ENCODE data around the gene TAL1.
A peak's percentile ranks its signal among the peaks of the same experiment; 100 is the strongest.

The TAL1 gene

DNA sequence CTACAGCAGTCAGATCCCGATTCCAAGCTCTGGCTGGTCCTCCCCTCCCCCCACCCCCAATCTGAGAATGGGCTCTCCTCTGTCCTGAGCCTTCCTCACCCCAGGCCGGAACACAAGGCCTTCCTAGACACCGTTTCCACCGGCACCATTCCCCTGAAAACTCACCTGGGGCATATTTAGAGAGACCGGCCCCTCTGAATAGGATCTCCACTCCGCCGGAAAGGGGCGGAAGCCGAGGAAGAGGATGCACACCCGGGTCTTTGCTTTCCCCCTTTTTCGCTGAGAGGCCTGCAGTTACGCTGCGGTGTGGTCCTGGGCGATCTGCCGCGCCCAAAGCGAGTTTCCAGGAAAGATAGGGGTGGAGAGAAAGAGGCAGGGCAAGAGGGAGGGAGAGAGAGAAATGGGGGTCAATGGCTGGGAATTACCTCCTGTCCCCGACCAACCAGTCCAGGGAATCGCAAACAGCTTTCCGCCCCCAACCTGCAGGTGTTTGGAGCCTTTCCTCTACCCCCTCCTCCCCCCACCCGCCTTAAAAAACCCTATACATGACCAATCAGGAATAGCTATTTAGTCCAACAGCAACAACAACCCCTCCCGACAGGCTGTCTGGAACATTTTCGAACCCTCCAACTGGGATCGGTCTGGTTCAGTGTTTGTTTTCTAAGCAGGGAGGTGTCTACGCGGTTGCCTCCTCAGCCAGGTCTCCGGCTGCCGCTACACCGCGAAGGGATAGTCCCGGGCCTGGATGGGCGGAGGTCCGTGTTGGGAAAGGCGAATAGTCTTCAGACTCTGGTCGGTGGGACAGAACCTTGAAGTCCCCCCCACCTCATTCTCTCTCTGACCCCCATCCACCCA is 2.8 kb downstream of the TAL1 start:
- no peak for DNase-seq

DNA sequence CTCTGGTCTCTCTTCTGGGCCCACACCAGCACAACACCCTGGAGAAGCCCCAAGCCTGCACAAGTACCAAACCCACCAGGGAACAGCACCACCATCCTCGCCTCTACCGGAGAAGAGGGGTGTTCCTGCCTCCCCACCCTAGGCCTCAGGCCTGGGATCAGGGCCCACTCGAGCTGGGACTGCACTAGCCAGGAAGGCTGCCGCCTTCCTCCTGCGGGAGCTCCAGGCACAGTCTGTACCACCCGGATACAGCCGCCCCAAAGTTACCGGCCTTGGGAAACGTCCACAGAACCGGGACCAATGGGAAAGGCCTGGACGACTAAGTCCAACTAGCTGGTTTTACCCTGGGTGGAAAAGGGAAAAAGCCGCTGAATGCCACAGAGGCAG is 3.4 kb downstream of the TAL1 start:
- no peak for DNase-seq

GRCh38 chr1:47227341-47228232 is 4.4 kb downstream of the TAL1 start:
- DNase-seq: no peak

DNA sequence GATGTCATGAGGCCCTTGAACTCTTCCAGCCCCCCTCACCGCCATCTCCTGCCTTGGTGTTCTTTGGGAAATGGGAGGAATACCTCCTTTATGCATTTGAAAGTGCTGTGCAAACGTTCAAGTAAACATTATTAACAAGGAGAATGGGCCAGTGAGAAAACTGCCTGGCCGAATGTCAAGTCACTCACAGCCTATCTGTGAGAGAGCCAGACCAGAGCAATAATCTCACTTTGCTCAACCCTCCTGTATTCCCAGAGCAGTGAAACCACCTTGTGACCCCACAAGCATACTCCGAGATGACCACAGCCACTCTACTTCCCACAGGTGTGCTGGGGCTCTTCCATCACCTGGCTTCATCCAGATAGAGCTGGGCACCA is 5.2 kb downstream of the TAL1 start:
- DNase-seq: no peak

DNA sequence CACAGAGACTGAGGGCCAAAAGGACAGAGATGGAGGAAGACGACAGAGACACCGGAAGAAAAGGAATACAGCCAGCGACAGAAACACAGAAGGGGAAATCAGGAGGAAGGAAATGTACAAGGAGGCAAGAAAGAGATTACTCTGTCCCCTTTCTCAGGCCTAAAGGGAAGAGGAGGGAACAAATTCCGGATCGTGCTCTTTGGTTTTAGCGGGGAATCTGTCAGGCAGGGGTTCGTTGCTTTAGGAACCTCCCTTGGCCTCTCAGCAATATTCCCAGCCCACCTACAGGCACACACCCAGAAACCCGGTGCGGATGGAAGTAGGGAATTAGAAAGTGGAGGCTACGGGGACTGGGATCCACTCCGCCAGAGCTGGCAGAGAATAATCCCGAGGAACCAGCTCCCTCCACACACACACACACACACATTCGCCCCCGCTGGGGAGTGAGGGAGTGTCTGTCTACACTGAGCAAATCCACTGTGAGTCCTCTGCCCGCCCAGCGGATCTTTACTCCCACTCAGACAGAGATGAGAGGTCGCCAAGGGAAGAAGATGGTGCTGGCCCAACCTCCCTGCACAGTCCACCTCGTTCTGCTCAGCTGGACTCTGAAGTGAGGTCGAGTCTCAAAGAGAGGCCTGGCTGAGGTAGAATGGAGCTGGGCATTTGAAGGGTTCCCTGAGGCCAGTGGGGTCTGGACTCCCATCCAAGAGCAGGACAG is 5.7 kb downstream of the TAL1 start:
- no peak for DNase-seq

- no peak for DNase-seq
Observed at GRCh38 chr1:47225430-47226100, 6.5 kb downstream of the TAL1 start.

GRCh38 chr1:47224676-47225399 is 7.2 kb downstream of the TAL1 start:
- no peak for DNase-seq

- no peak for DNase-seq
Observed at GRCh38 chr1:47223921-47224675, 7.9 kb downstream of the TAL1 start.

DNA sequence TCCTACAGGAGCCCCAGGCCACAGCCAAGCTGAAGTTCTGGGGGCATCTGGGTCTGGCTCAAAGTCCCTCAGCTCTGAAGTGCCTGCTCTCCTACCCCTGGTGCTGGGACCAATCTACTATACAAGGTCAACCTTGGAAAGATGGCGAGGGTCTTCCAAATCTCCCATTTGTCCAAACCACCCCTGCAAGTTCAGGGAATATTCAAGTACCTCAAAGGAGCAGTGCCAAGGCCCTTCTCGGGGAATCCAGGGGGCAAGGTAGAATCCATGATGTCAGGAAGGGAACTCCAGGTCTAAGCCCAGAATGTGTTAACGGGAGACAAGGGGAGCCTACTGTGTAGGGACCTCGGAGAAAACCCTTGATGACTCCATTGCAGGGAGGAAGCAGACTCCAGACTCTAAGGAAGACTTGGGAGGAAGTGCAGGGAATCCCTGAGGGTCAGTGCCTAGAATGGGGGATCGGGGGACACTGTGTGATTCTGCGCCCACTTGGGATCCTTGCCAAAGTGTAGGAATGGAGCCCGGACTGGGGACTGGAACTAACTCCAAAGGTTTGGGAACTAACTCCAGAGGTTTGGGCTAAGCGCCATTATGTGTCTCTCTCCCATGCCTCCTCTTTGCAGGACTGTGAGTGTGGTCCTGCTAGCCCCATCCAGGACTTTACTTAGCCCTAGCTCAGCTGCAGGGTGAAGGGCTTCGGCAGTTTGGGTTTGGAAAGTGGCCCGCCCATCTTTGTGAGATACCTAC is 8.7 kb downstream of the TAL1 start:
- DNase-seq: no peak

- no peak for DNase-seq
Observed at GRCh38 chr1:47222476-47222875, 9.5 kb downstream of the TAL1 start.

DNA sequence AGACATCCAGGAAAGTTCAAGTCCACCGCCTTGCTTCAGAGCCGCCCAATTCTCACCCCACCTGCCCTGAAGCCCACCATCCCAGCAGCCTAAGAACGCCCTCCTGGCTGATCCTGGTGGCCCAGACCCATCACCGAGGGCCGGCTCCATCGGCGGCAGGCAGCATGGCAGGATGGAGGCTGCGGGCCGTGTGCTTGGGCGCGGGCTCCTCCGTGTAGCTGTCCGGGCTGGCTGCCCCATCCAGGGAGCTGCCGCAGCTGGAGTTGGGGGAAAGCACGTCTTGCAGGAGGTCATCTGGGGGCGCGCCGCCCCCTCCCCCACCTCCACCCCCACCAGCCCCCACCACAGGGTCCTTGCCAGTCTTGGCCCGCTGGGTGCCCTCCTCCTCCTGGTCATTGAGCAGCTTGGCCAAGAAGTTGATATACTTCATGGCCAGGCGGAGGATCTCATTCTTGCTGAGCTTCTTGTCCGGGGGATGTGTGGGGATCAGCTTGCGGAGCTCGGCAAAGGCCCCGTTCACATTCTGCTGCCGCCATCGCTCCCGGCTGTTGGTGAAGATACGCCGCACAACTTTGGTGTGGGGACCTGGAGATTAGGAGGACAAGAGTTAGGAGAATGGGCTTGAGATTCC is 12.3 kb downstream of the TAL1 start:
- no peak for DNase-seq

GRCh38 chr1:47219001-47219400 is 13.0 kb downstream of the TAL1 start:
- no peak for DNase-seq

DNA sequence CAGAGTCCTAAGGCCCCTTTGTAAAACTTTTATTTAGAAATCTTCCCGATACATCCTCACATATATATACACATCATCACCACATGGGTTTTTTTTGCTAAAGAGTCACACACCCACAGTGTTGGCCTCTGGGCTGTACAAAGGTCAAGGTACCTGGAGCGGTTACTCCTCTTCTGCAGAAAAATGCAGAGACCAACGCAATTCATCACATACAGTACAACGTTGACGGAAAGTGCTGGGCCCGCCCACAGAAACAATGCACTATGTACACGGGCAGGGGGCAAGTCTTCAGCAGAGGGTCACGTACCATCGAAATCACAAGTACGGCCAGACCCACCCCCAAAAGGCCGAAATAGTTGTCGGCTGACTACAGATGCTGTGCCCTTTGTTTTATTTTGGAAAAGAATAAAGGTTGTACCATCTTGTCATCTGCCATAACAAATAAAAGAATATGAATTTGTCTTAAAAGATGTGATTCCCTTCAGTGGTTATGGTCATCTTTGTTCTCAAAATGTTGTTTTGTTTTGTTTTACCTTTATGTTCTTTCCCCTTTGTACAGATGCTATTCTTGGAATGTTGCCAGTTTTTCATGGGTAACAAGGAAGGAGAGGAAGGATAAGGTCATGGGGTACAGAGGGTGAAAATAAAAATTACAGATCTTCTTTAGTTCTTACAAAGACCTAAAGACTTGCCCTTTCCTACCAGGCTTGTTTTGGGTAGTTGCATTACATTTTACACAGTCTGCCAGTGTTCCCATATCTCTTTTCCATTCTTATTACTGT is 15.6 kb downstream of the TAL1 start:
- no peak for DNase-seq

DNA sequence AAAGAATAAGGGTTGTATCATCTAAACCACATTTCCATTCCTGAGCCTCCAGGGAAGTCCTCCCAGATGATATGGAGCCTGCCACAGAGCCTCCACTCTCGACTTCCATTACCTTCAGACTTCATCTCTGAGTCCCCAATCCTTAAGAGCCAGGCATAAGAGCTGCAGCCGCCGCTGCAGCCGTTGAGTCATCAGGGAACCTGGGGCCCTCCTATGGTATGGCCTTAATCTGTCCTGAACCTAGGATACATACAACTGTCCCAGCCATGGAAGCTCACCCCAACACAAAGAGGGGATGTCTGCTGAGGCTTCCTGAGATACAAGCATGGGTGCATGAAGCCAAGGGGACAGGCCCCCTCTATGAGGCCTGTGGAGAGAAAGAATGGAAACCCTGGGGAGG is 16.3 kb downstream of the TAL1 start:
- DNase-seq: no peak

DNA sequence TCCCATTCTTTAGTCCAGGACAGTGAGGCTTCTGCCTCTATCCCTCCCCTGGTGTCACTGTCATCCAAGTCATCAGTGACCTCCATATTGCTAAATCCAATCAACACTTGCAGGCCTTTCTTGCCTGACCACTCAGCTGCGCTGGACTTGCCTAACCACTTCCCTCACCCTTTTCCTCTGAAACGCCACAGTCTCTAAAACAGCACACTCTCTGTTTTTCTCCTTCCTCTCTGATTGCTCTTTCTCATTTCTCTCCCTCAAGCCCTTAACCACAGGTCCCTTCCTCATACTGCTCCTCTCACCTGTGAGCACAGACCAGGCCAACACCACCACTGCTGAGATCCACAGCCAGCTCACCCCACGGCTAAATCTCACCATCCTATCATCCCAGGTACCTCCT is 17.5 kb downstream of the TAL1 start:
- DNase-seq: no peak

DNA sequence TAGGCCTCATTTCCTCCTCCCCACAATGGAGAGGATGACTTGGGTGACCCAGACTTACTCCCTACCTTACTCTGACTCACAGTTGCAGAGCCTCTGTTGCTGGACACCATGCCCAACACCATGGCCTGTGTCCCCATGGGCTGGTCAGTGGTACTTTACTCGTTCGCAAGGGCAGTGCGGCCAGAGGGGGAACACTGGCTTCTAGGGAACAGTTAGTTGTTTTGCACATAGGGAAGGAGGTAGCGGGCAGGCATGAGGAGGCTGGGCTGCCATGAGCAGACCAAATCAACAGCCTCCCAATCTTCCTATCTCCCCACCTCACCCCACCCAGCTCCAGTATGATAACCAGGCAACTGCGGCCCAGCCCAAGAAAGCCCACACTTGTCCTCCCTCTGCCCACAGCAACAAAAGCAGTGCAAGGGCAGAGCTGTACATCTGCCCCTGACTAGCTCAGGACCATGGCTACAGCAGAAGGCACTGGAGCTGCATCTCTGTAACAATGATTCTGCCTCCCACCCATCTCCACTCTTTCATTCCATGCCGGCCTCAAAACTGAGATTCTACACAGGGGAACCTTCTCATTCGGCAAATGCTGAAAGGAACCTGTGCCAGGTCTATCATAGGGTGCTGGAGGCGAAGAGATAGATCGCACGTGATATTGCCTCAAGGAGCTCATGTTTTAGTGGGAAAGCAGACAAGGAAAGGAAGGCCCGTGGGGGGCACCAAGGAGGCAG is 18.6 kb downstream of the TAL1 start:
- no peak for DNase-seq

DNA sequence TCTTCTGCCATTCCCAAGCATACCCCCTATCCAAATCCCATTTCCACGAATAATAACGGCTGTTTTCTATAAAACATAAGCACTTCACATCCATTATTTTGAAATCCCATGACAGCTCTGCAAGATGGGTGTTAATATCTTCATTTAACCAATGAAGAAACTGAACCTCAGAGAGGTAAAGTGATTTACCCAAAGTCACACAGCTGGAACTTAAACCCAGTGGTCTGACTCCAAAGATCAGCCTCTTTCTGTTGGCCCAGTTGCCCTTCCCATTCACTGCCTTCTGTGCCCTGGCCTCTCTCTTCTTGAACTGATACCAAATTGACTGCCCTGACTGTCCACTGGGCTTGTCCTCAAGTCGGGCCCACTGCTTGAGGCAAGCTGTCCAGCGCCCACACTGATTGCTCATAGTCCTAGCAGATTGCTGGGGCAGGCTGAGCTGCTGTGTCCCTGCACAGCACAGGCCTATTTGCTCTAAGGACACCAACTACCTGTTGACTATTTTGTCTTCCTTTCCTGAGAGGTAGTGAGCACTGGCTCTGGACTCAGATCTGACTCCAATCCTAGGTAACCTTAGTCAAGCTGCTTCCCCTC is 19.3 kb downstream of the TAL1 start:
- no peak for DNase-seq

- peak in 1 of 2 donors; percentile 32 for DNase-seq
Observed at GRCh38 chr1:47211796-47212269, 20.2 kb downstream of the TAL1 start.
